Stimulated activated CD4-positive, alpha-beta T cell treated with anti-CD3 and anti-CD28 coated beads, Interleukin-1b, Interleukin-23, amount 100 ng/mL, for 48 hours (primary cell): ENCODE measurements around the gene DAPK1.

Experiments used
- DNase-seq: peaks from one replicate; pipeline ENCODE4 v3.0.0-alpha.2; 2020

The DAPK1 gene

DNA sequence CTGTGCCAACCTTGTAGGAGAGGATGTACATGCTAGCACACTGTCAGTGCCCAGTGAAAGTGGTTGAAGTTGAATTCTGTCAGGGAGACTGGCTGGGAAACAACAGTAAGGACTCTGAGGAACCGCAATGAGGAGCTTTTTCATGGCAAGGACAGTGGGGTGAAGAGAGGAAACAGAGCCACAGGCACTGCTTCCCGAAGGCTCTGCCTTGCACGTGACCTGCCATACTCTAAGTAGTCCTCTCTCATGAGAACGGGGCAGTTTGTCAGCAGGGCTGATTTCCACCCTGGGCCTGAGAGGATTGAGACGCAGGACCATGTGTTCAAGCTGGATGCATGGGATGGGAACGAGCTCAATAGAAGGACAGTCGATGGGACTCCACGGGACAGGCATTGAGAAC is 121.7 kb downstream of the DAPK1 start:
- no peak for DNase-seq

DNA sequence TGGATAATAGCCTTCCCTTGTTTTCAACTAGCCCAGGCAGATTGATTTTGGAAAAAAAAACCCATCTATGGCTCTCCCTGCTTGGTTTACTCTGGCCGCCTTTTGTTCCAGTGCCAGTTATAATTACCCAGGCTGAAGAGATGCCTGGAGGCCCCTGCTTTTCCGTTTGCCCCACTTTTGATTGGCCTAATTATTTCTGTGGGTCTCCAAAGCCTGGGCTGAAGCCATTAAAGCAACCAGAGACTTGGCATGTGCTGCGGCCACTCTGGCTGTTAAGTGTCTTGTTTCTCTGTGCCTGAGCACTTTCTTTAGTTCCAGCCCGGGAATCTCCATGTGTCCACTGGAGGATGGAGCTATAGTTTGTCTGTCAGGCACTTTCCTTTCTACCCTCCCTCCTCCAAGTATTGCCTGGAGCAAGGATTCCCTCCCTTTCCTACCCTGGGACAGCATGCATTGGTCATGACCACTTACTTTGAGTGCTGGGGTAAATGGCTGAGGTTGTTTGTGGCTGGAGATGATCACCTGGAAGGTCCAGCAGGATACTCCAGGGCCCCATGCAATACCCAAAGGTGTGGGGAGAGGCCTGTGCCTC is 123.2 kb downstream of the DAPK1 start:
- DNase-seq, result no peak

DNA sequence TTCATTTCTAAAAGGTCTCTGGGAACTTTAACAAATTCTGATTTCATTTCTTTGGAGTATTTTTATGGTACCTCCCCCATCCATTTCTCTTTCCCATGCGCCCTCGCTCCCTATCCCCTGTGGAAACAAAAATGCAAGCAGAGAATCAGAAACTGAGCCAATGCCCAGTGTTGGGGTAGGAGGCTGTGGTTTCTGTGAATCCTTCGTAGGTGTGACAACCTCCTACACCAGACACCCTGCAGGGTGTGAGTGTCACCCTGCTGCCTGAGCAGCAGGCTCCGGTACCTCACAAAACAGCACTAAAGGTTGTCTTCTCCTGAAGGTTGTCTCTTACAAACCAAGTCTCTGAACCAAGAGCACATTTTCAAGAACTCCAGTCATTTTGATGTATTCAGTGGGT is 124.4 kb downstream of the DAPK1 start:
- no peak for DNase-seq

DNA sequence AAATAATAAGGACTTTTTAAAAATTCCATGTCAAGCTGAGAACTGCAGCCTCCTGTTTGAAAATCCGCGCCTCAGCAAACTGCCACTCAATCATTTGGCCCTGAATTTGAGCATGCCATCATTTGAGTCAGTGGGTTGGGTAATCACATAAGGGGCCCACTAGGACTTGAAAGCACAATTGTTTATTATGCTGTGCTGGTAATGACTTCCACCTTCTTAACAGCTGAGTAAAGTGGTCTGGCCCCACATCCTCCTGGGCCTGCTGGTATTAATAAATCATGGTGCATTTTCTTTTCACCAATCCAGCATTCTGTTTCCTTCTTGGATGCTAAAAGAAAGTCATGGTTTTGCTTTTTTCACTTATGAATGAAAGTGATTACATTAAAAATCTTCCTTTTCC is 125.3 kb downstream of the DAPK1 start:
- no peak for DNase-seq

DNA sequence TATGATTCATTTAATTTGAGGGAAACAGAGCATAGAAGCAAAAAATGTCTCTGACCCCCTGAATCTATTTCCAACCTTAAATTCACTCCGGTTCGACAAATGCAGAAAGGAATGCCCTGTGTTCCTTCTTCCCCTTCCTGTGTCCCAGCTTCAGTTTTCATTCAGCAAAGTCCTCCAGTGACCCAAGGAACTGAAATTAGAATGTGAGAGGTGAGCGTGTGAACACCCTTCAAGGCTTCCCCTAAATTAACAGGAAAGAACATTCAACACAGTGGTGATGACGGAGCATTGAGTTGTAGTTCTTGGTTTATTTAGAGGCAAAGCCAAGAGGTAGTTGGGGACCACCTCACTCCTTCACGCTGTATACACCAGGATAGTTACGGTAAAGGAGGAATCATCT is 130.7 kb downstream of the DAPK1 start:
- no peak for DNase-seq

DNA sequence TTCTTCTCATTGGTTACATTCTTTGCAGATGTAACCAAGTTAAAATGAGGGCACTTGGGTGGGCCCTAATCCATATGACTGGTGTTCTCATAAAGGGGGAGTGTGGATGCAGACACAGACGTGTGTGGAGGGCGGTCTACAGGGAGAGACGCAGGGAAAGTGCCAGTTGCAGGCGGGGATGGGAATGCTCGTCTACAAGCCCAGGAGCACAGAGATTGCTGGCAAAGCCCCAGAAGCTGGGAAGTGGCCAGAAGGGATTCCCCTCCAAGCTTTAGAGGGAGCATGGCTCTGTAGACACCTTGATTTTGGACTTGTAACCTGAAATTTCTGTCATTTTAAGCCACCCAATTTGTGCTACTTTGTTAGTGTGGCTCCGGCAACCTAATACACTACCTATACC is 131.4 kb downstream of the DAPK1 start:
- DNase-seq, result no peak

DNA sequence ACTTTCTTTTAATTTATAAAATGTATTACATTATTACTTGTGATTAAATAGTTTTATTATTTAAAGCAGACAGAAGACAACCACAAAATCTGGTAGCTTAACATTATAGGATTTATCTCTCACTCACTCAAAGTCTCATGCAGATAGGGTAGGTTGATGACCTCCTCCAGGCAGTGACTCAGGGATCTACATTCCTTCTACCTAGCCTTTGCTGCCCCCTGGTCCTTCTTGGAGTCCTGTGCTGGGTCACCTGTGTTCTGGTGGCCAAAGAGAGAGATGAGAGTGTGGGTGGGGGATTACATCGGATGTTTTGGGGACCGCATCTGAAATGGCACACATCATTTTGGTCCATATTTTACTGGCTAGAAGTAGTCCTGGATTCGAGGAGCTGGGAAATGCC is 132.6 kb downstream of the DAPK1 start:
- no peak for DNase-seq

DNA sequence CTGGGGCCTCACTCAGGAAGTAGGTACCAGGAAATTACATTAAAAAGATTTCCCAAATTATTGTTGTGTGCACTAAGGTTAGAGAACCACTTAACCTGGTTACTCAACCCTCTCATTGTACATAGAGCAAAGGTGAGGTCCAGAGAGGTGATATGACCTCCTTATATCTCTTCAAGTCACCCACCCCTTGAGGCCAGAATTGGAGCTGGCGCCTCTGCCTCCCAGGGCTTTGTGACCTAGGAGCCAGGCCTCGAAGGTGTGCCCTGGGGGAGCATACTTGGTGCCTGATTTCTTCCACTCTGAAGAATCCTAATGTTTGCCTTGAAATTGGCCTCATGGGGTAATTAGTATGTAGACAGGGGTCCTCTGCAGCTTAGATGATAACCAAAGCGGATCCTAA is 133.2 kb downstream of the DAPK1 start:
- DNase-seq, result no peak

DNA sequence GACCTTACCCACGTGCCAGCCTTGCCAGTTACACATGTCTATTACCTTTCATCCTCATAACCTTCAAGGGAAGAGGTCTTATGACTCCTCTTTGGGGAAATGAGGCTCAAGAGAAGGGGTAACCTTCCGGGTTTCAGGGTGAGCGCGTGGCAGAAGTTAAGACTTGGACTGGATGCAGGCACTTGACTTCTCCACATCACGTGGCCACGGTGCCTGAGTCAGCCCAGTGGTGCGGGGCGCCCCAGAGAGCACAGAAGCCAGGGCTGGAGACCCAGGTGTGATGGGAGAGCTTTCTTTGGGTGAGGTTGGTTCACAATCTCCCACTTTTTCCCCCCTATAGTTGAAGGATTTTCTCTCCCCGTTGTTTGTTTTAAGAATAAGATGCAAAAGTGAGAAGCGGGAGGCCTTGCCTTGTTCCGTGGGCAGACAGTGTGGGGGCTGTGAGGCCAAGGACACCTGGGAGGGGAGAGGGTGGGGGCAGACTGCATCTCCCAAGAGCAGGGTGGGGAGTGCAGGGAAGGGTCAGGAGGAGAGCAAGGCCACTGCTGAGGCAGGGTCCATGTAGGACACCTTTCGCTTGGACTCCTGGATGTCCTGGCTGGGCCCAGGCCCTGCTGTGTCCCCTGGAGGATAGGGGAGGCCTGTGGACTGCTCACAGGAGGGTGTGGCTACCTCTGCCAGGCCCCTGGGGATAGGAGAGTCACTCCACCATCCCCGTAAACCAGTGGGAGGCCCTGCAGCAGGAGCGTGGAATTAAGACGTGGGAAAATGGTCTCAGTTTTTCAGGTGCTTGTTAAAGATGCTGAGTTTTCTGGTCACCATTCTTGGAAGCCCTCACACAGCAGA is 138.2 kb downstream of the DAPK1 start:
- no peak for DNase-seq

DNA sequence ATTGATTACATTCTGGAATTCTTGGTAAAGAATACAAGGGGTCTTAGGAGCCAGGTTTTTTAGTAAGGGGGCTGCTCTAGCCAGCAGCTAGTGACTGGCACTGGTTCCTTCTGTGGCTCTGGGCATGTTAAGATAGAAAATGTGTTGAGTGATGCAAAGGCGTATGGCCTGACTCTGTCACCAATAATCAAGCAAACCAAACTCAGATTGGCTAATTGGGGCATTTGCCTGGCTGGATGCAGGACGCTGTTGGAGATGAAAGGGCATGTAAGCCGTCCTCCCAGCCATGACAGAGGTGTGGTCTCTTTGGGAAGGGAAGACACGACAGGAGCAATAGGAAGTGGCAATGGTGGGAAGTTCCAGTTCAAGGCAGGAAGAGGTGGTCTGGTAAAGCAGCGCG is 140.6 kb downstream of the DAPK1 start:
- DNase-seq, result no peak

DNA sequence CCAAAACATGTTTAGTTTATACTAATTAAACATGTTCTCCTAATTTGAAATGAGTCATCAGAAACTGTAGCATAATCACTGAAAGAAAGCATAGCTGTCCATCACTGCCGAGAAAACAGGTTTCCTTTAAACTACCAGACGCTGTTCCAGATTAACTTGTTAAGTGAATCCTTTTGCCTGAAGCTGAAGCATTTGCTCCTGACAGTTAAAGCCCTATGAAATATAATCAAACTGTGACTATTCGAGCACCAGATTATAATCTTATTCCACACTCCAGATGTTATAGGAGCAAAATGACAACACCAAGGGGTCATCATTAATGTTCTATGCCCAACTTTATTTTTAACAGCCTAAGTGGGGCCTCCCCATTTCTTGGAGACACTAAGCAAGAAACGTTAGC is 142.3 kb downstream of the DAPK1 start:
- no peak for DNase-seq

DNA sequence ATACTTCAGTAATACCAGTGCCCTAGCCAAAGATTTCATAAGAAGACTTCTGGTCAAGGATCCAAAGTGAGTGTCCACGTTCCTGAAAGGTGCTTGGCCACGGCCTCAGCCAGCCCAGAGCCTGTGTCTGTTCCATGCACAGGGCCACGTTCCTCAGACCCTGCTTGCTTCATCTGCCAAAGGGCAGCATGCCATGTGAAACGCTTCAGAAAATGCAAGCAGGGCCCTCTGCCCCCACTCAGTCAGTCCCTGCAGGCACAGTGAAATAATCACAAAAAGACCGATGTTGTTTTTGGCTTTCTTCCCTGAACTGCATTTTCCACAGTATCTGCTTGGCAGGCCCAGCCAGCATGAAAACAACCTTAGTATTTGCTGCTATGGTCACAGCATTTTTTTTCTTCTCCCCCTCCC is 142.7 kb downstream of the DAPK1 start:
- no peak for DNase-seq

DNA sequence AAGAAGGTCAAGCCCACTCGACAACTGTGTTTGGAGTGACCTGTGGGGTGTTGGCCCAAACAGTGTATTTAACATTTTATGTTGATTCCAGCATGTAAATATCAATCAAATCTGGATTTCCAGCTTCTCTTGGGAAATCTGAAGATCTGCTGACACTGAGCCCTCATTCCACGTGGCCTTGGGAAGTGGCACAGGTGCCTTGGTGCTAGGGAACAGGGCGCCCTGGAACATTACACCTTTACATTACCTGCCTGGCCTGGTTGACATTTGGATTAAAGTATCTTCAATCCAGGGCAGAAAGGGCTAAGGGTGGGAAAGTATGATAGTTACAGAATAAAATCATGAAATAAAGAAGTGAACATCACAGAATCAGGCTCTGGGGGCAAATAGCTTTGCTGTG is 143.4 kb downstream of the DAPK1 start:
- DNase-seq, result no peak

DNA sequence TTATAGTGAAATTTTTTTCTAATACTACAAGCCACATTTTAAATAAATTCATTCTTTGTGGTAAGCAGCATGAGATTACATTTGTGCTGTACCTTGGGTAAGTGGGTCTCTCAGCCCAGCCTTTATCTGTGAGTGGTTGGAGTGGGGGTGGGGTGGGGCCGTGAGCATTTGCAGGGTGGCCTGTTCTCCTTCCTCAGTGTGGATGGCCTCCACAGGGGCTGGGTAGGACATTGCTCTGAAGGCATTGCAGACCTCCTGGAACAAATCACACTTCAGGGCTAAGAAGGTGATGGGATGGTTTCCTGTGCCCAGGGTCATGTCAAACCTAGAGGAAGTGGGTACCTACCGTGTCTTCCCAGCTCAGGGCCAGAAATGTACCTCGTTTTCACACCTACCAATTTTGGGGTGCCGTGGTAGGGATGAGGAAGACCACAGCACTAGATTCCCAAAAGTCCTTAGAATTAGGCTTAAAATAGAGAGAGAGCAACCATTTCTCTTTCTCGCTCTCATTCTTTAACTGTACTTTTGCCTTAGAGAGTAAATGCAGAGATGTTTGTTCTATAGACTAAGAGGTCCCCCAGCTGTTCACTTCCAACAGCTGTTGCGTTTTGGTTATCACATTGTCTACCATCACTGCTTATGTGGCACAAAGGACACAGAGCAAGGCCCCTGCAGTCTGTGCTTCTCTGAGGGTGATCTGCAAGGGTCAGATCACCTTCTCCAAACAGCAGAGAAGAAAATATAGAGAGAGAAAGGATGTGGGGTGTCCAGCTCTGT is 144.9 kb downstream of the DAPK1 start:
- DNase-seq, result no peak

DNA sequence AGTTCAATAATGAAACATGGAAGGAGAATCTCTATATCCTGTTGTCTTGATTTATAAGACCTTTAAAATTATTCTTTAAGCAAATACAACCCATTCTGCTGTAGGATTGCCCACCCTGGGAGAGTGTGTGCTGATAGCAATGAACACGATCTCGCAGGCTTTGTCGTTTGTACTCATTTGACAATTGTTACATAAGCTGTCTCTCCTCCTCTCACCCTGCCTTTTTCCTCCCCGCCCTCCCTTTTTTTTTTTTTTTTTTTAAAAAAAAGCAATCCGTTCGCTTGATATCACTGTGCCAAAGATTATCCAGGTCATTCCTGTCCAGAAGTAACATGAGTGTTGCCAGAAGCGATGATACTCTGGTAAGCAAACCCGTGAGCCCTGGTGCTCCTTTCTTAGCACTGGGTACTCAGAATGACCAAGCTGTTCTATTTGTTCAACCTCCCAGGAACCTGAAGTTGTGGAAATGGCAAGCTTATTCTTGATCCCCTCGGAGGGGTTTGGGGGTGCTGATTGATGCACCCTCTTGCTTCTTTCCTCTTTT is 145.5 kb downstream of the DAPK1 start:
- DNase-seq, result no peak

DNA sequence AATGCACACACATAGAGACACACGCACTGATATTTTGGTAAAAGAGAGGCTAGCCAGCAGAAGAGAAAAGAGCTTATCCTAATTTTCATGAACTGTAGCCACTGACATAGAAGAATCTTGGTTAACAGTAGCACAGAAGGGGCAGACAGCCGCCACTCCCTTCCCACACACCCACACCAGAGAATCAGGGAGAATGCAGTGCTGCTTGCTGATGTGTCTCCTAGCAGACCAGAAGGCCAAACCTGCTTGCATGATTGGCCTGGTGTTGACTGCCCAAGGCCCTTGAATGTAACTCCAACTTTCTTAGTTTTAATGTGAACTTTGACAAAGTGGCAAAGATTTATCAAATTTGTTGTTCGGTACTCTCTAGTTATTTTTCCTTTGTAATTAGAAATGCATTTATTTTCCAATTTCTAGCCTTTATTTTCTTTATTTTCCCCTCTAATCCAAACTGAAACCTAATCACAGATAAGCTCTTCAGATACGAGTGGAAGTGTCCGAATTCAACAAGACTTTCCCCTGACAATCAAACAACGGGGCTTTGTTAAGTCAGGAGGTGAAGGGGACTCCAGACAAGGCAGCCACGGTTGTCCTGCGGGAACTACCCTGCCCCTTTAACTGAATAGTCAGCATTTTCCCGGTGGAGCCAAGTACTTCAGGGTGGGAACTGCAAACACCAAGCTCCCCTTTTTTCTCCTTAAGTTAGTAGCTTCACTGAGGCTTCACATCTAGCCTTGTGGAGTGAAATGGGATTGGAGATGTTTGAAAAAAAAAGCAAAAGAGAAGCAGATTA is 146.3 kb downstream of the DAPK1 start:
- no peak for DNase-seq

DNA sequence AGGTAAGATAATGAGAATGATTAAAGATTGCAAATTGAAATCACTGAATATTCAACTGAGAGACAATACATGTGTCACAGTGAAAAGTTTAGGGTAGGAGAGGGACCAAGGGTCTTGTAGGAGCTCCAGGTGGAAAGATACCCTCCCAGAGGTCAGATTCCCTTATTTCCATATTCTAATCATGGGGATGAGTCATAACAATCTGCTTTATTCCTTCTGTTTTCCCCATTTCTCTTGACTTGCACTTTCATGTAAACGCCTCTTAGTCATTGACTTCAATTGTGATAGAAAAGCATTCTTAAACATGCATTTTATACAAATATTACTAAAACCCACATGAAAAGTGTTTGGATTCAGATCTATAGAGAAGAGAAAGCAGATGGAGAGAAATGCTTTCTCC is 147.0 kb downstream of the DAPK1 start:
- no peak for DNase-seq

DNA sequence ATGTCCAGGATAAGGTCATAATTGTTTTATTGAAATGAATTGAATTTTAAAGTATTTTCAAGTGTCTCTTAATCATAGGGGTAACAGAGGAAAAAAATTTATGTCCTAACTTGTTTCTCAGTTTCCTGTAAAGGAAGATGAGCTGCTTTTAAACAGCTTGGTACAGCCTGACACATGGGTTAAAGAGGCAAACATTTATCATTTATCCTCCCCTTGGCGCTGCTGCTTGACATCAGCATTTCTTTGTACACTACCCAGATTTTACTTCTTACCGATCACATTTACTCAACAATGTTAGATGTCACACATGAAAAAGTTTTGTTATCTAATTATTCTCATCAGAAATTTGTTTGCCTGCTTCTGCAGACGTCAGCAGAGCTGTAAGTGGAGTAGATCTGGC is 148.9 kb downstream of the DAPK1 start:
- no peak for DNase-seq

DNA sequence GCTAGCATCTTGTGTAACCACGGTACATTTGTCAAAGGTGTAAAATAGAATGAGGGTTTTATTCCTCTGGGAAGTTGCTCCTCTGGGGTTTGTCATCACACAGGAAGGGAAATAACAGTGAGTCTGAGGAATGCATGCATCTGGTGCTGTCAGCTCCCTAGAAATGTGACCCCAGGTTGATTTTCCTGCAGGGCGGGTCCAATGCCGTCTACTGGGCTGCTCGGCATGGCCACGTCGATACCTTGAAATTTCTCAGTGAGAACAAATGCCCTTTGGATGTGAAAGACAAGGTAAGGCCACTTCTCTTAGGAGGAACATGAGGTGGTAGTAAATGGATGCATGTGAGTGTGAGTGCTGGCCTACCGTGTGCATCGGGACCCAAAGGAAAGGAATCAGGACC is 149.4 kb downstream of the DAPK1 start:
- DNase-seq, result no peak

DNA sequence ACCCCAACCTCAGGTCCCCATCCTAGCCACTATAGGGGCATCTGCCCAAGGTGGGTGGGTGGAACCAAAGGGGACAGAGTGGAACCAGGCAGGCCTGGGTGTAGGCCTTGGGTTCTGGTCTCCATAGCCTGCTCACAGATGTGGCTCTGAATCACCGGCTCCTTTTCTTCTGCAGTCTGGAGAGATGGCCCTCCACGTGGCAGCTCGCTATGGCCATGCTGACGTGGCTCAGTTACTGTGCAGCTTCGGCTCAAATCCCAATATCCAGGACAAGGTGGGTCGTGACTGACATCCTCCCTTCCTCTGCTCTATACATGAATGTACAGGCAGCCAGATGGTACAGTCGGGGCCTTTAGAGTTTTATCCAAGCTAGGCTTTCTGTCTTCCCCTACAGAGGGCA is 150.9 kb downstream of the DAPK1 start:
- no peak for DNase-seq

DNA sequence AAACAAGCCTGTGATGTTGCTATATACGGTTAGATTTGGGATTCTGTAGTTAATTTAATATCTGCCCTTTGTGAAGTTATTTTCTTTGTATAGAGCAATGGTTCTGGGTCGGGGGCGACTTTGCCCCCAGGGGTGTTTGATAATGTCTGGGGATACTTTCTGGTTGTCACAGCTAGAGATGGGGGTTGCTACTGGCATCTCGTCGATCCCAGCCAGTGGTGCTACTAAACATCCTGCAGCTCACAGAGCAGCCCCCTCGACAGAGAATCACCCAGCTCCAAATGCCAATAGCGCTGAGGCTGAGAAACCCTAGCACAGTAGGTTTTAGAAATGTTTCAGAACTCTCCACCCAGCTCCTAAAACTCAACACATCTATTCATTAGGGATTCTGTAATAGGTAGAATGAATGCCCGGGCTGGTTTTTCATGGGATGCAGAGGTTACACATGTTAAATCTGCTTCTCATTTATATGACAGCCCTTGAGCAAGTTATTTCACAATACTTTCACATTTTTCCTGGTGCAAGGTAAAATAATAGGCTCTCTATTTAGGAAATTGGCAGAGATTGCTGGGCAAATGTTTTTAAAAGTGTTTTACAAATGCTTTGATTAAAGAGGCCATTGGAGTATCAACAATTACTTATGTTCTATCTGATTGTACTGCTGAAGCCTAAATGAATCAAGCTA is 153.1 kb downstream of the DAPK1 start:
- DNase-seq, result no peak

DNA sequence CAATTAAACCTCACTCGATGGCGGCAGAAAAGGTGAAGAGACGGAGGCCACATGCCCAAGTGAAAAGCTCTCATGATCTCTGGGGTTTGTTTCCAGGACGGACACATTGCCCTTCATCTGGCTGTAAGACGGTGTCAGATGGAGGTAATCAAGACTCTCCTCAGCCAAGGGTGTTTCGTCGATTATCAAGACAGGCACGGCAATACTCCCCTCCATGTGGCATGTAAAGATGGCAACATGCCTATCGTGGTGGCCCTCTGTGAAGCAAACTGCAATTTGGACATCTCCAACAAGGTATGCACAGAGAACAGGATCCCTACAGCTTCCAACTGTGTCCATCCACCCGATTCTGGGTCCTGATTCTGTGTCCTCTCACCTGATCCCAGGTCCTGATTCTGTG is 153.8 kb downstream of the DAPK1 start:
- no peak for DNase-seq
